ENCODE data around the gene SLC30A7.

- no peak for TF ChIP-seq CTCF (IDR thresholded peaks at IDR 0.05; ENCODE audit: low read depth, low read length, poor library complexity, severe bottlenecking)
- TF ChIP-seq EZH2phosphoT487 (IDR thresholded peaks at IDR 0.05; ENCODE audit: borderline replicate concordance, low read length) = no peak
Measured at GRCh38 chr1:100960098-100960497, 64.2 kb downstream of the SLC30A7 start.

Measured in DOHH2 (cell line).